Gastroesophageal sphincter (tissue), 2 donors: ENCODE data around the gene DAAM1.

Source experiments
- POLR2A ChIP-seq, 2 donors: fragments of 450-650 bp; IDR thresholded peaks; one replicate each; pipeline ENCODE4 v1.6.1; 2017; ENCODE audit warnings: antibody characterized with exemption in 2 of 2, mild to moderate bottlenecking in 2 of 2, moderate library complexity in 1 of 2
- POLR2AphosphoS5 ChIP-seq: sonication (generic); formaldehyde crosslinking; IDR thresholded peaks from one replicate; pipeline ENCODE4 v1.6.1; 2017; ENCODE audit warnings: antibody characterized with exemption

- TF ChIP-seq POLR2AphosphoS5 (no peak), POLR2A (IDR thresholded peaks at IDR 0.05) (no peak)
These were observed 108.0 kb downstream of the DAAM1 start for GRCh38 chr14:59296508-59296907.
